Activated naive CD8-positive, alpha-beta T cell (primary cell): ENCODE measurements around the gene IQGAP2.
"Not testable (repeated sequence)": the region's sequence is repeated elsewhere in the genome, so short reads cannot be mapped to it uniquely, and the experiment has no call there.

Source experiments
- H3K27ac Mint-ChIP-seq: one replicate; pipeline ENCODE4 v1.8.0; 2021; ENCODE audit warnings: mixed read lengths
- H3K27me3 Mint-ChIP-seq: one replicate; pipeline ENCODE4 v1.8.0; 2021; ENCODE audit warnings: mixed read lengths
- H3K36me3 Mint-ChIP-seq: one replicate; pipeline ENCODE4 v1.8.0; 2021; ENCODE audit warnings: mixed read lengths
- H3K4me1 Mint-ChIP-seq: one replicate; pipeline ENCODE4 v1.8.0; 2021; ENCODE audit warnings: low read depth, mixed read lengths
- H3K4me3 Mint-ChIP-seq: one replicate; pipeline ENCODE4 v1.8.0; 2021; ENCODE audit warnings: mild to moderate bottlenecking, mixed read lengths
- H3K9me3 Mint-ChIP-seq: one replicate; pipeline ENCODE4 v1.8.0; 2021; ENCODE audit warnings: low read depth, mixed read lengths

Gene IQGAP2

GRCh38 chr5:76546497-76547102 is 143.5 kb downstream of the IQGAP2 start:
- peak overlapping the region; percentile 91 for H3K27ac Mint-ChIP-seq
- H3K4me1 Mint-ChIP-seq: peaks cover 75% of the 10 kb centered on the region
- no peaks in the 10 kb centered on the region for H3K36me3 Mint-ChIP-seq
- H3K9me3 Mint-ChIP-seq: no peaks in the 10 kb centered on the region
- peak overlapping the region; percentile 74 for H3K4me3 Mint-ChIP-seq
- H3K27me3 Mint-ChIP-seq: no peaks in the 10 kb centered on the region

- no peaks in the 10 kb centered on the region for H3K9me3 Mint-ChIP-seq
- H3K27ac Mint-ChIP-seq: peak overlapping the region; percentile 91
- H3K4me3 Mint-ChIP-seq: peak overlapping the region; percentile 74
- H3K27me3 Mint-ChIP-seq: no peaks in the 10 kb centered on the region
- H3K36me3 Mint-ChIP-seq: no peaks in the 10 kb centered on the region
- peaks cover 70% of the 10 kb centered on the region for H3K4me1 Mint-ChIP-seq
These were observed 144.3 kb downstream of the IQGAP2 start for GRCh38 chr5:76547242-76547890.

GRCh38 chr5:76547891-76548524 is 144.9 kb downstream of the IQGAP2 start:
- Mint-ChIP-seq H3K4me1 (peaks cover 67% of the 10 kb centered on the region), H3K4me3 (peak overlapping the region; percentile 74)

GRCh38 chr5:76548525-76549229 is 145.6 kb downstream of the IQGAP2 start:
- H3K27me3 Mint-ChIP-seq: no peaks in the 10 kb centered on the region
- no peak overlapping the region for H3K4me3 Mint-ChIP-seq
- peak overlapping the region; percentile 91 for H3K27ac Mint-ChIP-seq
- H3K36me3 Mint-ChIP-seq: peaks cover 2% of the 10 kb centered on the region
- no peaks in the 10 kb centered on the region for H3K9me3 Mint-ChIP-seq
- H3K4me1 Mint-ChIP-seq: peaks cover 63% of the 10 kb centered on the region

More at GRCh38 chr5:76547891-76548524, 144.9 kb downstream of the IQGAP2 start:
- Mint-ChIP-seq H3K27me3 (no peaks in the 10 kb centered on the region), H3K27ac (peak overlapping the region; percentile 91), H3K36me3 (no peaks in the 10 kb centered on the region), H3K9me3 (no peaks in the 10 kb centered on the region)

GRCh38 chr5:76550881-76551280 is 147.8 kb downstream of the IQGAP2 start:
- peaks cover 56% of the 10 kb centered on the region for H3K4me1 Mint-ChIP-seq
- not testable (repeated sequence) for H3K36me3 Mint-ChIP-seq, H3K9me3 Mint-ChIP-seq, H3K4me3 Mint-ChIP-seq, H3K27ac Mint-ChIP-seq, H3K27me3 Mint-ChIP-seq

- H3K27ac Mint-ChIP-seq: peak overlapping the region; percentile 66
- H3K4me1 Mint-ChIP-seq: peaks cover 45% of the 10 kb centered on the region
- no peak overlapping the region for H3K4me3 Mint-ChIP-seq
- H3K27me3 Mint-ChIP-seq: no peaks in the 10 kb centered on the region
- H3K9me3 Mint-ChIP-seq: no peaks in the 10 kb centered on the region
- H3K36me3 Mint-ChIP-seq: peaks cover 10% of the 10 kb centered on the region
These were observed 149.5 kb downstream of the IQGAP2 start for GRCh38 chr5:76552546-76552945.

GRCh38 chr5:76553251-76553650 is 150.2 kb downstream of the IQGAP2 start:
- H3K27ac Mint-ChIP-seq: no peak overlapping the region
- peaks cover 10% of the 10 kb centered on the region for H3K36me3 Mint-ChIP-seq
- no peak overlapping the region for H3K4me3 Mint-ChIP-seq
- H3K9me3 Mint-ChIP-seq: no peaks in the 10 kb centered on the region
- H3K4me1 Mint-ChIP-seq: peaks cover 38% of the 10 kb centered on the region
- H3K27me3 Mint-ChIP-seq: no peaks in the 10 kb centered on the region

- Mint-ChIP-seq H3K27ac (no peak overlapping the region), H3K4me1 (peaks cover 20% of the 10 kb centered on the region), H3K9me3 (no peaks in the 10 kb centered on the region), H3K27me3 (no peaks in the 10 kb centered on the region), H3K4me3 (no peak overlapping the region), H3K36me3 (peaks cover 14% of the 10 kb centered on the region)
These were observed 152.0 kb downstream of the IQGAP2 start for GRCh38 chr5:76555114-76555513.

GRCh38 chr5:76555717-76556116 is 152.6 kb downstream of the IQGAP2 start:
- Mint-ChIP-seq H3K27ac (no peak overlapping the region), H3K27me3 (no peaks in the 10 kb centered on the region), H3K36me3 (peaks cover 14% of the 10 kb centered on the region), H3K4me1 (peaks cover 20% of the 10 kb centered on the region), H3K4me3 (no peak overlapping the region), H3K9me3 (no peaks in the 10 kb centered on the region)

GRCh38 chr5:76556511-76557221 is 153.6 kb downstream of the IQGAP2 start:
- H3K36me3 Mint-ChIP-seq: peaks cover 14% of the 10 kb centered on the region
- H3K27me3 Mint-ChIP-seq: no peaks in the 10 kb centered on the region
- no peak overlapping the region for H3K4me3 Mint-ChIP-seq
- H3K4me1 Mint-ChIP-seq: peaks cover 20% of the 10 kb centered on the region
- H3K27ac Mint-ChIP-seq: peak overlapping the region; percentile 18
- H3K9me3 Mint-ChIP-seq: no peaks in the 10 kb centered on the region

GRCh38 chr5:76560952-76561891 is 158.1 kb downstream of the IQGAP2 start:
- Mint-ChIP-seq H3K4me3 (no peak overlapping the region), H3K27me3 (no peaks in the 10 kb centered on the region), H3K9me3 (no peaks in the 10 kb centered on the region), H3K36me3 (peaks cover 24% of the 10 kb centered on the region), H3K27ac (no peak overlapping the region), H3K4me1 (peaks cover 9% of the 10 kb centered on the region)

GRCh38 chr5:76561959-76562358 is 158.9 kb downstream of the IQGAP2 start:
- H3K9me3 Mint-ChIP-seq: no peaks in the 10 kb centered on the region
- H3K27ac Mint-ChIP-seq: no peak overlapping the region
- no peak overlapping the region for H3K4me3 Mint-ChIP-seq
- H3K4me1 Mint-ChIP-seq: peaks cover 5% of the 10 kb centered on the region
- peaks cover 23% of the 10 kb centered on the region for H3K36me3 Mint-ChIP-seq
- H3K27me3 Mint-ChIP-seq: no peaks in the 10 kb centered on the region

- Mint-ChIP-seq H3K4me1 (peaks cover 5% of the 10 kb centered on the region), H3K27me3 (no peaks in the 10 kb centered on the region), H3K36me3 (peaks cover 21% of the 10 kb centered on the region), H3K9me3 (no peaks in the 10 kb centered on the region), H3K27ac (no peak overlapping the region), H3K4me3 (no peak overlapping the region)
These were observed 161.9 kb downstream of the IQGAP2 start for GRCh38 chr5:76565009-76565408.

GRCh38 chr5:76570153-76570552 is 167.1 kb downstream of the IQGAP2 start:
- peaks cover 22% of the 10 kb centered on the region for H3K36me3 Mint-ChIP-seq
- no peaks in the 10 kb centered on the region for H3K27me3 Mint-ChIP-seq
- no peaks in the 10 kb centered on the region for H3K9me3 Mint-ChIP-seq
- H3K27ac Mint-ChIP-seq: no peak overlapping the region
- no peak overlapping the region for H3K4me3 Mint-ChIP-seq
- H3K4me1 Mint-ChIP-seq: peaks cover 2% of the 10 kb centered on the region
